HepG2 (cell line): Measurements from ENCODE around the gene IPCEF1.

Experiments
- EZH2 ChIP-seq: conservative IDR thresholded peaks from 2 replicates; pipeline ENCODE4 v1.6.1; 2012; ENCODE audit warnings: mild to moderate bottlenecking, low read depth, low read length, moderate library complexity
- KMT2B ChIP-seq: IDR thresholded peaks from 2 replicates; pipeline ENCODE4 v1.6.1; 2016; ENCODE audit warnings: missing genetic modification reagents, missing compliant biosample characterization
- SMC3 ChIP-seq: IDR thresholded peaks from 2 replicates; pipeline ENCODE4 v1.6.1; 2011; ENCODE audit warnings: low read length, improper control_type of control experiment
- ZFAT ChIP-seq: sonication (generic); formaldehyde crosslinking; conservative IDR thresholded peaks from 2 replicates; pipeline ENCODE4 v1.8.1; 2023; ENCODE audit warnings: missing genetic modification reagents, inconsistent platforms
- TF ChIP-seq, protein P1 (sequence below), 2 experiments: sonication (generic) in 1 of 2; formaldehyde crosslinking in 1 of 2; IDR thresholded peaks; 2 replicates each; pipeline versions ENCODE4 v1.4.0 to v1.6.1; 2018 to 2020; ENCODE audit warnings: missing genetic modification reagents in 2 of 2, borderline replicate concordance in 1 of 2, low read depth in 1 of 2, mild to moderate bottlenecking in 1 of 2, missing biosample characterization in 1 of 2

DNA sequence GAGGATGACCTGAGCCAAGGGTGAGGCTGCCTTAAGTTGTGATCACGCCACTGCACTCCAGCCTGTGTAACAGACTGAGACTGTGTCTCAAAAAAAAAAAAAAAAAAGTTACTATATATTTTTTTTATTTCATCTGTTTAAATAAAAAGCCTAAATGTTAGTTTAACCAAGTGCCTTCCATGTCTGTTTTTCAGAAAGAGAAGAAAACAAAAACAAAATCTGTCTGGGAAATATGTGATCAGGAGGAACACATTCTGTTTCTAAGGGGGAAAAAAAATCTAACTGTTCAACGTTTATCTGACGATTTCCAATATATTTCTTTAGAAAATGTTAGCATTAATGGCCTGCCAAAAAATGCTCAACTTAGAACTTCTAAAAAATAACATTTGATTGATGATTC is 147.0 kb downstream of the IPCEF1 start:
- no peak for TF ChIP-seq SMC3
- no peak for TF ChIP-seq EZH2
- no peak for TF ChIP-seq ZFAT (CRISPR knock-in tag)
- no peak for TF ChIP-seq KMT2B (CRISPR knock-in tag)
- TF ChIP-seq, protein P1, sequence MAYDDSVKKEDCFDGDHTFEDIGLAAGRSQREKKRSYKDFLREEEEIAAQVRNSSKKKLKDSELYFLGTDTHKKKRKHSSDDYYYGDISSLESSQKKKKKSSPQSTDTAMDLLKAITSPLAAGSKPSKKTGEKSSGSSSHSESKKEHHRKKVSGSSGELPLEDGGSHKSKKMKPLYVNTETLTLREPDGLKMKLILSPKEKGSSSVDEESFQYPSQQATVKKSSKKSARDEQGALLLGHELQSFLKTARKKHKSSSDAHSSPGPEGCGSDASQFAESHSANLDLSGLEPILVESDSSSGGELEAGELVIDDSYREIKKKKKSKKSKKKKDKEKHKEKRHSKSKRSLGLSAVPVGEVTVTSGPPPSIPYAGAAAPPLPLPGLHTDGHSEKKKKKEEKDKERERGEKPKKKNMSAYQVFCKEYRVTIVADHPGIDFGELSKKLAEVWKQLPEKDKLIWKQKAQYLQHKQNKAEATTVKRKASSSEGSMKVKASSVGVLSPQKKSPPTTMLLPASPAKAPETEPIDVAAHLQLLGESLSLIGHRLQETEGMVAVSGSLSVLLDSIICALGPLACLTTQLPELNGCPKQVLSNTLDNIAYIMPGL (CRISPR knock-in tag; IDR thresholded peaks at IDR 0.05; ENCODE audit: borderline replicate concordance in 1 of 2, low read depth in 1 of 2), result no peak
